Stimulated activated CD4-positive, alpha-beta T cell treated with anti-CD3 and anti-CD28 coated beads, TNF-alpha, amount 100 ng/mL, for 48 hours (primary cell): ENCODE data around the gene PDLIM1.

Experiments used
- DNase-seq, 3 donors: peaks; one replicate each; pipeline ENCODE4 v3.0.0-alpha.2; 2020; ENCODE audit warnings: low read depth in 3 of 3

The PDLIM1 gene

DNA sequence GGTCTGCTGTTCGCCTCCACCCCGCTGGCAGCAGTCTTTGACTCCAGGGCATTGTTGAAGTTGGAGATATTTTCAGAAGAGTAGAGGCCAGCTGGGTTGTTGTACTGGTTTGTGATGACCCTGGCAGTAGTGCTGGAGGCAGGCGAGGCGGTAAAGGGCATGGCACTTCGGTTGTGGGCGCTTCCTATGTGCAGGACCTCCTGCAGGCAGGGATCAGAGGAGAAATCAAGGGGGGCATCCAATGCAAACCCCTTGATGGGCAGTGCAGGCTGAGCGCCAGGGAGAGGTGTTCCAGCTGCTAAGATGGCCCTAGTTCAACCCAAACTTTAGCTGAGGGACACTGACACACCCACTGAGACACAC lies 27.0 kb downstream of the PDLIM1 start:
- no peak for DNase-seq

GRCh38 chr10:95262763-95263518 lies 27.9 kb downstream of the PDLIM1 start:
- no peak for DNase-seq

DNA sequence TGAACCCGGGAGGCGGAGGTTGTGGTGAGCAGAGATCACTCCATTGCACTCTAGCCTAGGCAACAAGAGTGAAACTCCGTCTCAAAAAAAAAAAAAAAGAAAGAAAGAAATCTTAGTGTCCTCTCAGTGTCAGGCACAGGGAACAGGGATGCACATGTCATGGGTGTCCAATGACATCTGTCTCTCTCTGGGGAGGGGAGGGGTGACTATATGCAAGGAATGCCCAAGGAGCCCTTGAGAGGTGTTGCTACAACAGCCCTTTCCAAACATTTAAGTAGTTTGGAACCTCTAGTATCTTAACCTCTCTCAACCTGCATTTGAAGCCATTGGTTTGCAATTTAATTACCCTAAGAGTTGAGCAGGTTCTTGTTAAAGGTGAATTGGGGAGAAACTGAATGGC lies 28.9 kb downstream of the PDLIM1 start:
- DNase-seq, result no peak

DNA sequence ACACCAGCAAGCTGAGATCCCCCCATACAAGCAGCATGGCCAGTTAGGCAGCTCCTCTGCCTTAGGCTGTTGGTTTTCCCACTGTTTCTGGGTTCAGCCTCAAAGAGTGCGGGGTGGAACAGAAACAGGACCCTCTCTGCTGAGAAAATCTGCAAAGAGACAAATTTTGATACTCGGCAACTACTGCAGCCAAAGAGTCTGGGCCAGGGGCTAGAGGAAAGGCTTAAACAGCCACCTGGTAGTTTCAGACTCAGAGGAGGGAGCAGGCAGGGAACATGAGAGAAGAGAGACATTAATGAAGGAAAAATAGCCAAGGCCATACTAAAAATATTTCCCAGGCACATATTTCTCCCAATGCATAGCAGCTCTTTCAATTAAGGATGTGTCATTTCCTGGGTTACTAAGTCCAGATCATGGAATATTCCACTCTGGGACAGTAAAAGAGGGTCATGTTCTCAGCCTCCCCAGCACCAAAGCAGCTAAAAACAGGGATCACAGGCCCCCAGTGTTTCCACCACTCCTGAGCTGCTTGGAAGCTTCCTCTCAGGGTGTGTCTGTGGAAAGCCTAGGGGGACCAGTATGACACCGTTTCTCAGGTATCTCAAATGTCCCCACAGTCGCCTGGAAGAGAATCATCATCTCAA lies 29.8 kb downstream of the PDLIM1 start:
- DNase-seq, result no peak

DNA sequence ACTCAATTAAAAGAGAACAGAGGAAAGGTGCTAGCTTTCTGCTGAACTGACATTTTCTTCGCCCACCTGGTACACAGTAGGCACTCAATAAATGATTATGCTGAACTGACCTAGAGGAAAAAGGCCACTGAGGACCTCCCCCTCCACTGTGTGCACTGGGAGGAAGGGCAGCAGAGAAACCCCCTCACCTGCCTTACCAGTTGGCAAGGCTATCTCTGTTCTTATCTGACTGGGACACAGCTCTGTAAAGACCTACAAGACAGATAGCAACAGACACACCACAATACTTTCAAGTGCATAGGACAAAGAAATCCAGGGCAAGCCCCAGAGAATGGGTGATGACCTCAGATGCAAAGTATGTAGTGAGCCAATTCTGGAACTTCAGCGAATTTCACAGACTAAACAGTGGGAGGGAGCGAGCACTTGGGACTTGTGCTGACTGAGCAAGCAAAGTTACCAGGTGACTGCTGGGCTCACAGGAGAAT lies 30.4 kb downstream of the PDLIM1 start:
- no peak for DNase-seq

DNA sequence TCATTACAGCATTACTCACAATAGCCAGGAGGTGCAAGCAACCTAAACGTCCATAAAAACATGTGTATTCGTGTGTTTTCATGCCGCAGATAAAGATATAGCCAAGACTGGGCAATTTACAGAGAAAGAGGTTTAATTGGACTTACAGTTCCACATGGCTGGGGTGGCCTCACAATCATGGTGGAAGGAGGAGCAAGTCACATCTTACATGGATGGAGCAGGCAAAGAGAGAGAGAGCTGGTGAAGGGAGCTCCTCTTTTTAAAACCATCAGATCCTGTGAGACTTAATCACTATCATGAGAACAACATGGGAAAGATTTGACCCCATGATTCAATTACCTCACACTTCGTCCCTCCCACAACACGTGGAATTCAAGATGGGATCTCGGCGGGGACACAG lies 33.0 kb downstream of the PDLIM1 start:
- no peak for DNase-seq

DNA sequence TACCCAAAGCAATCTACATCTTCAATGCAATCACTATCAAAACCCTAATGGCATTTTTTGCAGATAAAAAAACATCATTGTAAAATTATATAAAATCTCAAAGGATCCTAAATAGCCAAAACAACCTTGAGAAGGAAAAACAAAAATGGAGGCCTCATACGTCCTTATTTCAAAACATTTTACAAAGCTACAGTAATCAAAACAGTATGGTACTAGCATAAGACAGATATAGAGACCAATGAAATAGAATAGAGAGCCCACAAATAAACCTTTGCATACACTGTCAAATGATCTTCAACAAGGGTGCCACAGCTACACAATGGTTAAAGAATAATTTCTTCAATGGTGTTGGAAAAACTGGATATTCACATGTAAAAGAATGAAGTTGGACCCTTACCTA lies 34.5 kb downstream of the PDLIM1 start:
- no peak for DNase-seq

GRCh38 chr10:95254629-95255028 lies 36.2 kb downstream of the PDLIM1 start:
- no peak for DNase-seq

- DNase-seq, result no peak
Measured at GRCh38 chr10:95253686-95254085, 37.1 kb downstream of the PDLIM1 start.

GRCh38 chr10:95253007-95253406 lies 37.8 kb downstream of the PDLIM1 start:
- DNase-seq, result no peak

DNA sequence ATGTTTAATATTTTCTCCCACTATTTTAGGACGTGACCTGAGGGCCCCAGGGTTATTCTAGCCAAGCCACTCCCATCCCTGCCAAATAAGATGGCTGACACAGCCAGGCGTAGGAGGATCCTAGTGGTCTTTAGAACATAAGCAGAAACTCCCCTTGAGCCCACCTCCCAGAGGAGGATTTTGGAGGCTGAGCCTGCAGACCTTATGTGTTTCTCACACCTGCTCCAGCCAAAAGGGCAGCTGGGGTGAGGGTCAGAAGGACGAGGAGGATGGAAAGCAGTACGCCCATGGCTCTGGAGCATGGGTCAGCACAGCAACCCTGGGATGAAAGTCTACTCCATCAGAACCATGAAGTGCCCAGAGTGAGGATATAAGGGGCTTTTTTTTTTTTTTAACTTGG lies 39.9 kb downstream of the PDLIM1 start:
- no peak for DNase-seq

- DNase-seq, result no peak
Measured at GRCh38 chr10:95249467-95249866, 41.3 kb downstream of the PDLIM1 start.

GRCh38 chr10:95248989-95249388 lies 41.8 kb downstream of the PDLIM1 start:
- no peak for DNase-seq

DNA sequence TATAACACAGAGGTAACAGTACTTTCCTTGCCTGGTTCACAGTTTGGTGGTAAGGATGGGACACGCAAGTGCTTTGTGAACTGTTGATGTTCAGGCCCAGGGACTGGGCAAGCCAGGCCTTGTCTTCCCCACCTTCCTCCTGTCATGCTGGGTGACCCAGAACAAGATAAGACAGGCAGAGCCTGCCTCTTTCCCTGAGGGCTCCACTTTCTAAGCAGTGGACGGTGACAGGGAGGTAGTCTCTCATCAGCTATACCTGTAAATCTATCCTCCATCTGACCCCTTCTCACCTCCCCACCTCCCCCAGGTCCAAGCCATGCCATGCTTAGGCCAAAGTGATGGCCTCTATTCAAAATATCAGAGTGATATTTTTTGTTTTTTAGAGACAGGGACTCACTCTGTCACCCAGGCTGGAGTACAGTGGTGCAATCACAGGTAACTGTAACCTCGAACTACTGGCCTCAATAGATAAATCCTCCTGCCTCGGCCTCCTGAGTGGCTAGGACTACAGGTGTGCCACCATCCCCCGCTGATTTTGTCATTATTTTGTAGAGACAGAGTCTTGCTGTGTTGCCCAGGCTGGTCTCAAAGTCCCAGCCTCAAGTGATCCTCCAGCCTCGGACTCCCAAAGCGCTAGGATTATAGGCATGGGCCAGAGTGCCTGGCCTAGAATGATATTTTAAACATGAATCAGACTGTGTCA lies 42.8 kb downstream of the PDLIM1 start:
- no peak for DNase-seq

DNA sequence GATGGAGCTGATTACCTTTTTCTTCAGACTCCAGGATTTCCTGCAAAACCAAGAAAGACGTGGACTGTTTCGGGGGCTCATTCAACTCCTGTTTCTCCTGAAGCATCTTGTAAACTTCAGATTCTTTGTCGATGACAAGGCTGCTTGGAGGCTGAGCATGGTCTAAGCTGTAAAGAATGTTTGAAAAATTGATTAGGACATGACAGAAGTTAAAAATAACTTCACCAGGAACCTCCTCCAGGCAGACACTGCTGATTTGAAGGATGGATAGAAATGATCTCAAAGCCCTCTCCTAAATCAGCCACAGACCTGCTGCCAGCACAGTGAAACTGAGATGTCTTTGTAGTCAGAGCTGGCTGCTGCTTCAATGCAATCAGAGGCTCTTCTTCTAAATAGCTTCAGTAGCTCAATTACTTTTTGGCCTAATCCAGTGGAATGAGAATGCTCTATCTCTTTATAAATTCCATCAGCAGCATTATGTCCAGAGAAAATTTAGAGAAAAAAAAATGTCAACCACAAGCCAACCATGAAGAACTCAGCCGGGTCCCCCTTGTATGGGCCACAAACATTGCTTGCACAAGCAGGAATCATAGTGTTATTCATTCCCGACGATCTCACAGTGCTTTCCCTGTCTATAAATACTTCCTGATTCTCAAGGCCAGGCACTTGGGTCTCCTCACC lies 43.5 kb downstream of the PDLIM1 start:
- no peak for DNase-seq

DNA sequence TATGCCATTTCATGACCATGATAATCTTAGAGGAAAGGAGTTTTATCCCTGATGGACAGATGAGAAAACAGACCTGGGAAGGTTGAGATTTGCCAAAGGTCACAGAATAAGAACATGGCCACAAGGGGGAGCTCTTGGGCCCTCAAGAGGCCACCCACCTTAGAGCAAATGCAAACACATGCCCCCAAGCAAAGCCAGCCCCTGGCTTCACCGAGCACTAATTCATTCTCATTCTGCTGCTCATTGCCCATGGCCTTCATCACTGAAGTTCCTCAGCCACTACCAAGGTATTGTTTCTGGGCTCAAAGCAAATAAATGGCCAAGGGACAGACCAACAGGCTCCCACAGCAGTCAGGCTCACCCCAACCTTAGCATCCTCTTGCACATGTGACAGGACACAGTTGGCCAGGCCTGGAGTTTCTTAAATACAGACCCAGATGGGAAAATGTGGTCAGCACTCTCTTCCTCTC lies 44.2 kb downstream of the PDLIM1 start:
- peak; percentile 14 to 71 (median 48) for DNase-seq

- no peak for DNase-seq
Measured at GRCh38 chr10:95245425-95246055, 45.3 kb downstream of the PDLIM1 start.

DNA sequence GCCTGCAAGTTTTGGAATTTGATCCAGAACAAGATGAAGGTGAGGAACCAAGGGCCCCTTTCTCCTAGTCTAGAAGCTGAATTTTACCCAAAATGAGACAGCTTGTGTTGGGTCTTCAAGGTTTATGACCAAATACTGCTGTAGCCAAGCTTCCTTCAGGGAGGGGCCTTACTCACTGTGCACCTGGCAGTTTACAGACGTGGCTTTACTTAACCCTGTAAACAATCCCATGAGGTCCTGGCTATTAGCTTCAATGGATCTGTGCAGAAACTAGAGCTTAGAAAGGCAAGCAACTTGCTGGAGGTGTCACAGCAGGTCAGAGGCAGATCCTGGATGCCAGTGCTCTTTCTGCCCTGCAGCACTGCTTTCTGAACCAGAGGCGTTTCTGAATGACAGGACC lies 46.7 kb downstream of the PDLIM1 start:
- no peak for DNase-seq

GRCh38 chr10:95243318-95243617 lies 47.5 kb downstream of the PDLIM1 start:
- DNase-seq, result no peak

GRCh38 chr10:95242581-95243317 lies 48.1 kb downstream of the PDLIM1 start:
- peak in 1 of 3 donors; percentile 9 for DNase-seq

GRCh38 chr10:95241533-95241932 lies 49.3 kb downstream of the PDLIM1 start:
- DNase-seq, result no peak
